Measurements from ENCODE around the gene MFNG.

Gene MFNG

GRCh38 chr22:37493979-37494378 is 7.8 kb upstream of the MFNG start:
- H3K4me3 ChIP-seq (ENCODE audit: low read depth, low read length): no peak overlapping the region
- TF ChIP-seq CTCF (IDR thresholded peaks at IDR 0.05; ENCODE audit: low read depth, low read length, missing control alignments): no peak
- in situ Hi-C loops (cut with HindIII; ENCODE audit: low sequenced_read_pairs): no loop called here
- DNase-seq (ENCODE audit: low read depth): no peak

- in situ Hi-C loops (cut with HindIII; ENCODE audit: low sequenced_read_pairs): no loop called here
- DNase-seq (ENCODE audit: low read depth): no peak
- peak; percentile 43 for TF ChIP-seq CTCF (IDR thresholded peaks at IDR 0.05; ENCODE audit: low read depth, low read length, missing control alignments)
- no peak overlapping the region for H3K4me3 ChIP-seq (ENCODE audit: low read depth, low read length)
These were observed 6.5 kb upstream of the MFNG start for GRCh38 chr22:37492428-37493344.

- H3K4me3 ChIP-seq (ENCODE audit: low read depth, low read length): no peak overlapping the region
- in situ Hi-C loops (cut with HindIII; ENCODE audit: low sequenced_read_pairs): no loop called here
- no peak for TF ChIP-seq CTCF (IDR thresholded peaks at IDR 0.05; ENCODE audit: low read depth, low read length, missing control alignments)
- no peak for DNase-seq (ENCODE audit: low read depth)
These were observed 5.6 kb upstream of the MFNG start for GRCh38 chr22:37491559-37492427.

GRCh38 chr22:37491106-37491505 is 4.9 kb upstream of the MFNG start:
- in situ Hi-C loops (cut with HindIII; ENCODE audit: low sequenced_read_pairs): no loop called here
- DNase-seq (ENCODE audit: low read depth): no peak
- H3K4me3 ChIP-seq (ENCODE audit: low read depth, low read length): no peak overlapping the region
- no peak for TF ChIP-seq CTCF (IDR thresholded peaks at IDR 0.05; ENCODE audit: low read depth, low read length, missing control alignments)

GRCh38 chr22:37489983-37490382 is 3.8 kb upstream of the MFNG start:
- H3K4me3 ChIP-seq (ENCODE audit: low read depth, low read length): no peak overlapping the region
- TF ChIP-seq CTCF (IDR thresholded peaks at IDR 0.05; ENCODE audit: low read depth, low read length, missing control alignments): no peak
- DNase-seq (ENCODE audit: low read depth): no peak
- in situ Hi-C loops (cut with HindIII; ENCODE audit: low sequenced_read_pairs): no loop called here

GRCh38 chr22:37488337-37489135 is 2.4 kb upstream of the MFNG start:
- H3K4me3 ChIP-seq (ENCODE audit: low read depth, low read length): no peak overlapping the region
- in situ Hi-C loops (cut with HindIII; ENCODE audit: low sequenced_read_pairs): no loop called here
- no peak for TF ChIP-seq CTCF (IDR thresholded peaks at IDR 0.05; ENCODE audit: low read depth, low read length, missing control alignments)
- DNase-seq (ENCODE audit: low read depth): no peak
